PC-9 (cell line): ENCODE measurements around the gene CLN6.

Experiments
- CTCF ChIP-seq: fragments of 200-600 bp; sonication (generic); conservative IDR thresholded peaks from 2 replicates; pipeline ENCODE4 v1.6.1; 2017; ENCODE audit warnings: mixed run types, antibody characterized with exemption, mild to moderate bottlenecking, moderate library complexity
- EZH2 ChIP-seq: fragments of 200-600 bp; sonication (generic); IDR thresholded peaks from 2 replicates; pipeline ENCODE4 v1.8.0; 2017; ENCODE audit warnings: antibody characterized with exemption, low read depth

DNA sequence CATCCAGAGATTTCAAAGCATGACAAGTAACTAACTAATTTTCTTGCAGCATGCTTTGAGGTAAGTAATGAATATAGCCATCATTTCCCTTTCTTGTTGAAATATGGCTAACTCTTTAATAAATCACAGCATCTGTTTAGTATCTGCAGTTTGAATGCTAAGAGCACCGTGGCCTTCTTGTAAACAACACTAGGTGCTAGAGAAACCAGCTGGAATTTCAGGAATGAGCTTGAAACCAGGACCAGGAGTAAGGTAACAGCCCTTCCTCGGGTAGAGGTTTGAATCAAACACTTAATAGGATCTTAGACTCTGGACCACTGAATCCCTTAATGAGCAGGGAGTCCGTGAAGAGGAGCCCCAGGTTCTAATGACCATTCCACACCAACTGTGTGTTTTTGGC, 38.0 kb downstream of the CLN6 start:
- no peak for TF ChIP-seq CTCF
- no peak for TF ChIP-seq EZH2
